Measurements from ENCODE around the gene TP73.

Gene TP73

DNA sequence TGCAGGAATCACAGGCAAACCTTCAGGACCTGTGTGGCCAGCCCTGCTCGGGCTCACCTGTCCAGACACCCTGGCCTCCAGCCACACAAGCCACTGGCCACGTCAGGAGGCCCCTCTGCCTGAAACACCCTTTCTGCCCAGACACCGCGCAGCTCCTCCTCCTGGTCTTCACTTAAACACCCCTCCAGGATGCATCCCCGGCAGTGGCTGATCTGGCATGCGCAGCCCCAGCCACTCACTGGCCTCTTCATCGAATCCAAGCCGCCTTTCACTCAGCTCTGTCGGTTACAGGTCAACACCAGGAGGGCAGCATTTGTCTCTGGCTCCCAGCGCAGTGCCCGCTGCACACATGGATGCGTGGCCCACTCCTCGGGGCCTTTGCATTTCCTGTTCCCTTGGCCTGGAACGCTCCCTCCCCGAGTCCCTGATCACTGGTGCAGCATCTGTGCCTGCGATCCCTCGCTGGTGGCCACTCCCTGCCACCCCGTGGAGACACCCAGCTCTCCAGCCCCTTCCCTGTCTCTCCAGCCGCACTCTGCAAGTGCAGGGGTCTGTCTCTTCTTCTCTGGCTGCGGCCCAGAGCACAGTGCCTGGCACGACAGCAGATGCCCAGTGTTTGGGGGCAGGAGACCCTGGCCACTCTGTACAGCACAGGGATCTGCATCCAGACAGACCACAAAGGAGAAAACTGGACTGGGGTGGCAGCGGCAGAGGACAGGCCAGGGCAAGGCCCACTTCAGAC is 18.1 kb upstream of the TP73 start:
- no peak for DNase-seq (ENCODE audit: low spot score)

GRCh38 chr1:3636080-3636479 is 16.2 kb upstream of the TP73 start:
- DNase-seq (ENCODE audit: low spot score), result no peak

GRCh38 chr1:3636531-3636930 is 15.8 kb upstream of the TP73 start:
- DNase-seq (ENCODE audit: low spot score), result no peak

DNA sequence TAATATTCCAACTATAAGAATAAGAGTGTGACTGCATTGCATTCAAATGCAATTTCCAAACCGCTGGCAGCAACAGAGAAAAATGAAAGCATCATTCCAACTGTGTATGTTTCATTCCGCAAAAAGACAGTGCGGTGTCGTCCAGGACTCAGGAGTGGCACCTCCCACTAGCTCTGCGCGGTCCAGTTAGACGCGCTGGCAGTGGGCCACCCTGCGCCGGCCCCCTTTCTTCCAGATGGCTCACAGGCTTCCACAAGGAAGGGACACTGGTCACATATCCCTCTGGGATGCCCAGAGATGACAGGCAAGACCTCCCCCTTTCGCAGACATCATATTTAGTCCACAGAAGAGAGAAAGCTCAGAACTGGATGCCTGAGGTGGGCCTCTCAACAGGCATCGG is 14.3 kb upstream of the TP73 start:
- no peak for DNase-seq (ENCODE audit: low spot score)

- DNase-seq (ENCODE audit: low spot score), result no peak
These were observed 13.6 kb upstream of the TP73 start for GRCh38 chr1:3638676-3639075.

GRCh38 chr1:3639397-3639911 is 12.9 kb upstream of the TP73 start:
- no peak for DNase-seq (ENCODE audit: low spot score)

GRCh38 chr1:3640121-3640837 is 12.0 kb upstream of the TP73 start:
- DNase-seq (ENCODE audit: low spot score), result no peak

- DNase-seq (ENCODE audit: low spot score), result no peak
These were observed 11.1 kb upstream of the TP73 start for GRCh38 chr1:3641046-3641760.

DNA sequence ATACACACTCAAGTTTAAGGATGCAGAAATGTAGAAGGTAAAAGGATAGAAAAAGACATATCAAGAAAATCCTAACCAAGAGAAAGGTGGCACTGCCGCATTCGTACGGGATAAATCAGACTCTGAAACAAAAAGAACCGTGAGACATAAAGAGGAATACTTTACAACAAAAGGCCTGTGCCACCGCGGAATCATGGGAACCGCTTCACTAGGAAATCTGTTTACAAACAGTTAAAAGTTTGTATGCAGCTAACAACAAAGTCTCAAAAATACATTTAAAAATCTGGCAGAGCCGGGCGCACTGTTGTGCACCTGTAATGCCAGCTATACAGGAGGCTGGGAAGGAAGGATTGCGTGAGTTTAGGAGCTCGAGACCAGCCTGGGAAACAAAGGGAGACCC is 10.5 kb upstream of the TP73 start:
- no peak for DNase-seq (ENCODE audit: low spot score)

DNA sequence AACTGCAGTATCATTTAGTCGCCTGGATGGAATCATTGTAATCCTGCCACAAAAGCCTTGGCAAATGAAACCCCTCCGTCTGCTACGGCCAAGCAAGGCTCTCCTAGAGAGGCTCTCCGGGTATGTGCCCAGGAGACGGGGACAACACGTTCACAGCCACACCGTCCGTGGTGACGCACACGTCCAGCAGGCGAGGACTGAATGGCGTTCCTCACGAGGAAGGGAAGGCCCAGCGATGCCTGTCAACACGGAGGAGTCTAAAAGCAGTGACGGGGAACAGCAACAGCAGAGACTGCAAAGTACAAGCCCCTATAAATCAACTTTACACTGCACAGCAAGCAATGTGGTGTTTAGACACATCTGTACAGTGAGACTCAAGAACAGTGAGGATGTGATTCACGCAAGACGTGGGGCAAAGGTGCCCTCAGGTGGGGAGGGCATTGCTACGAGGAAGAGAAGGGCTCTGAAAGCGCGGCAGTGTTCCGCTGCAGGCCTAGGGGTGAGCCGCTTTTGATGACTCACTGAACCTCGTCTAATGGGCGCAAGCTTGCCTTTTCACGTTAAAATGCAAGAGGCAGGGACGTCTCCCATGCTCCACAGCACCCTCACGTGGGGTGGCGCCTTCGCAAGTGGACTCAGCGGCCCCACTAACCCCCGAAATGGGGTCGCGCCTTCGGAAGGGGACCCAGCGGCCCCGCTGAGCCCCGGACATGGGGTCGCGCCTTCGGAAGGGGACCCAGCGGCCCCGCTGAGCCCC is 9.2 kb upstream of the TP73 start:
- DNase-seq (ENCODE audit: low spot score), result no peak

DNA sequence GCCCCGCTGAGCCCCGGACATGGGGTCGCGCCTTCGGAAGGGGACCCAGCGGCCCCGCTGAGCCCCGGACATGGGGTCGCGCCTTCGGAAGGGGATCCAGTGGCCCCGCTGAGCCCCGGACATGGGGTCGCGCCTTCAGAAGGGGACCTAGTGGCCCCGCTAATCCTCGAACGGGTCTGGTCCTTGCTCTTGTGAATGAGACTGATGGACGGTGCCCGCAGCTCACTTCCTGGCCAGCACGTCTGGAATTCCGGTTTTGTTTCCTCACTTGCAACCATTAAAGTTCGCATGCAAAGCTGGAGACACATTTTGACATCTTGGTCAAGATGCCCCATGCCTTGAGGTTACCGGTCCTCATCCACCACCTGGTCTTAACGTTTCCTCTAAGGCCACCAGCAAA is 8.0 kb upstream of the TP73 start:
- no peak for DNase-seq (ENCODE audit: low spot score)

DNA sequence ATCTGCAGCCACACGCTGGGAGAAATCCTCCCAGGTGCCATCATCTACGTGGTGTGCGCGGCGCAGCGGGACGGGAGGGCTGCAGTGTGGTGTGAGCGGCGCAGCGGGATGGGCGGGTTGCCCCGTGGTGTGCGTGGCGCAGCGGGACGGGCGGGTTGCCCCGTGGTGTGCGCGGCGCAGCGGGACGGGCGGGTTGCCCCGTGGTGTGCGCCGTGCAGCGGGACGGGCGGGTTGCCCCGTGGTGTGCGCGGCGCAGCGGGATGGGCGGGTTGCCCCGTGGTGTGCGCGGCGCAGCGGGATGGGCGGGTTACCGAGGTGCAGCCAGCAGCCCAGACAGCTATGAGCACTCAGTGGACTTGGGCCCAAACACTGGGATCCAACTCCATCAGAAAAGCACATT is 7.1 kb upstream of the TP73 start:
- no peak for DNase-seq (ENCODE audit: low spot score)

GRCh38 chr1:3645666-3646355 is 6.5 kb upstream of the TP73 start:
- no peak for DNase-seq (ENCODE audit: low spot score)

GRCh38 chr1:3646596-3646995 is 5.7 kb upstream of the TP73 start:
- DNase-seq (ENCODE audit: low spot score), result no peak

- peak; percentile 96 for DNase-seq (ENCODE audit: low spot score)
These were observed 2.7 kb upstream of the TP73 start, which contains the start of gene WRAP73 for GRCh38 chr1:3649342-3650247. Gene WRAP73 (minus strand): TSS chr1:3650103. CDS start chr1:3649999, 104 bp downstream.

DNA sequence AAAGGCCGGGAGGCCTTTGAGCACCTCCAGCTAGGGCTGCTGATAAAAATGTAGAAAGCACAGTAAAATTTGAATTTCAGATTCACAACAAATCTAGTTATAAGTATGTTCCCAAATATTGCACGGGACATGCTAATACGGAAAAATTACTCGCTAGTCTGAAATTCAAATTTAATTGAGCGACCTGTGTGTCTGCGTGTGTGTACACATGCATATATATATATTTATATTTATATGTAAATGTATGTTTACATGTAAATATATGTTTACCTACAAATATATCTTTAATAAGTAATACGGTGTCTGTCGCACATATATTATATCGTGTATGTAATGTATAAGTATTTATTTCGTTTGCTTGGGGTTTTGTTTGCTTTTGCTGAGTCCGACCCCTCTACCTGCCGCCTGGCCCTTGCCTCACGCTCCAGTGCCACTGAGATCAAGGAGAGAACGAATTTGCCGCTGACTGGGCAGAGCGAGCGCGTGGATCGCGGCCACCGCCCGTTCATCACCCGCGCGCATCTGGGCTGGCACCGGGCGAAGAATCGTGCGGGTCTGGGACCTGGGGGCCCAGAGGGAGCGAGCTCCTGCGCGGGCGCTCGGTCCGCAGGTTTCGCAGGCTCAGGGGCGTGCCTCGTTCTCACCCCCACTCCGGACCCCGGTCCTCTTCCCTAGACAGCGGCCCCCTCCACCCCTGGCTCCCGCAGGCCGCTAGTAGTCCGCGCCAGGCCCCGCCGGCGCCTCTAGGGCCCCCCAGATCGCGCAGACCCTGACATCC is 1.9 kb upstream of the TP73 start:
- no peak for DNase-seq (ENCODE audit: low spot score)

DNA sequence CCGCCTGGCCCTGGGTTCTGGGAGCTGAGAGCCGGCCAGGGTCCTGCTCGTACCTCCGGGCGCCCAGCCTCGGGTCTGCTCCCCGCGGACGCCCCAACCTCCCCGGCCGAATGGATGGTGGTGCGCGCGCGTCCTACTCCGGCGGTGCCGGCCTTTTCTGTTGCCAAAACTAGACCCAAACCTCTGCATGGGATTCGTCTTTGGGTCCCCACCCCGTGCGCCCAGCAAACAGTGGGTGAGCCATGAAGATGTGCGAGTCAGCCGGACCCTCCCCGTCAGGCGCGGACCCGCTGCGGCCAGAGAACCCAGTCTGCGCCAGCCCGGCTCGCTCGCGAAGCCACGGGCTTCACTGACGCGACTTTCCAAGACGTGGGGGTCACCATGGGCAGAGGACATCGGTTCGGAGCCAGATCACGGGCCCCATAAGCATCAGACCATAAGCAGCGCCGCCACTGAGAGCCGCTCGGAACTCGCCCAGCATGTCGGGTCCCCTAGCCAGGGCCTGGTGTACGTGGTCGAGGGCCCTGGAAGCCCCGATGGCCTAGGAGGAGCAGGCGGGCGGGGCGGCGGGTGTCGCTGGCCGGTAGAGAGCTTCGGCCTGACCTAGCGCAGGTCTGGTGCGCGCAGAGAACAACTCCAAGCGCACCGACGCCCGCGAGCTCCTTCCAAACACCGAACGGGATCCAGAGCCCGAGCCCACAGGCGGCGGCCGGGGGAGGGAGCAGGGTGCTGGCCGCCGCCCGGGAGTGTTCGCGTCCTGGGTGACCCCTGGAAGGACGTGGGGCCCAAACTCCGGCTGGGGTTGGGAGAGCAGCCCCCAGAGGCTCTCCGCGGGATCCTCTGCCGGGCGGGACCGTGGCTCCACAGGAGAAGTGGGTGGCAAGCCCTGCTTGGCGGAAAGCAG is 1.0 kb upstream of the TP73 start:
- no peak for DNase-seq (ENCODE audit: low spot score)

- no peak for DNase-seq (ENCODE audit: low spot score)
These were observed 401 bp downstream of the TP73 start for GRCh38 chr1:3652548-3653285.
